HL-60/S4 (cell line): Measurements from ENCODE around the gene DRAP1.

ENCODE experiments used
- in situ Hi-C: fragments of 300-500 bp; cut with MboI; formaldehyde crosslinking; loops from 2 replicates; pipeline ENCODE4 v1.14.3; 2022; ENCODE audit warnings: low sequenced_read_pairs

DRAP1 gene

GRCh38 chr11:65903715-65904114 is 15.5 kb upstream of the DRAP1 start:
- in situ Hi-C loops: no loop called here

GRCh38 chr11:65906602-65907001 is 12.6 kb upstream of the DRAP1 start:
- in situ Hi-C loops: no loop called here

- in situ Hi-C loops: no loop called here
Observed at GRCh38 chr11:65907878-65908277, 11.3 kb upstream of the DRAP1 start.

- in situ Hi-C loops: no loop called here
Observed at GRCh38 chr11:65911682-65912568, 7.3 kb upstream of the DRAP1 start.

- in situ Hi-C loops: no loop called here
Observed at GRCh38 chr11:65912845-65913244, 6.4 kb upstream of the DRAP1 start.

- in situ Hi-C loops: no loop called here
Observed at GRCh38 chr11:65915101-65915820, 4.0 kb upstream of the DRAP1 start.

GRCh38 chr11:65915821-65916251 is 3.4 kb upstream of the DRAP1 start:
- in situ Hi-C loops: no loop called here

GRCh38 chr11:65916391-65916790 is 2.8 kb upstream of the DRAP1 start:
- in situ Hi-C loops: no loop called here

GRCh38 chr11:65917077-65917433 is 2.2 kb upstream of the DRAP1 start:
- in situ Hi-C loops: no loop called here

GRCh38 chr11:65917434-65918210 is 1.6 kb upstream of the DRAP1 start:
- in situ Hi-C loops: no loop called here

GRCh38 chr11:65918211-65919140 is 750 bp upstream of the DRAP1 start, which contains the start of gene C11orf68:
Gene C11orf68, minus strand, starts transcription at chr11:65919062. Its CDS starts 31 bp downstream, at chr11:65919031.
- in situ Hi-C loops: no loop called here

- in situ Hi-C loops: no loop called here
Observed at GRCh38 chr11:65919573-65920371, 546 bp downstream of the DRAP1 start.

GRCh38 chr11:65920372-65920802 is 1.2 kb downstream of the DRAP1 start:
- in situ Hi-C loops: no loop called here

GRCh38 chr11:65921033-65921555 is 1.9 kb downstream of the DRAP1 start:
- in situ Hi-C loops: no loop called here

- in situ Hi-C loops: no loop called here
Observed at GRCh38 chr11:65921876-65922275, 2.6 kb downstream of the DRAP1 start.

GRCh38 chr11:65922565-65922964 is 3.3 kb downstream of the DRAP1 start:
- in situ Hi-C loops: no loop called here

- in situ Hi-C loops: no loop called here
Observed at GRCh38 chr11:65925397-65925796, 6.2 kb downstream of the DRAP1 start.

- in situ Hi-C loops: no loop called here
Observed at GRCh38 chr11:65927904-65928397, 8.7 kb downstream of the DRAP1 start.

GRCh38 chr11:65928667-65929066 is 9.4 kb downstream of the DRAP1 start:
- in situ Hi-C loops: no loop called here
